Measurements from ENCODE around the gene EDC3. TPM values are rescaled to one million over a fixed set of nuclear protein-coding genes. Genes with fewer than 3 reads are reported as not detected.

The EDC3 gene
- total RNA-seq, 1 donor from 2014 or later = 62.6 TPM

GRCh38 chr15:74648051-74648842, 47.6 kb downstream of the EDC3 start:
- Mint-ChIP-seq H3K27ac (no peak overlapping the region), H3K36me3 (ENCODE audit: insufficient read depth) (peaks cover 9% of the 10 kb centered on the region), H3K4me3 (ENCODE audit: low read depth) (no peak overlapping the region), H3K4me1 (ENCODE audit: low read depth) (peaks cover 21% of the 10 kb centered on the region), H3K9me3 (ENCODE audit: low read depth) (no peaks in the 10 kb centered on the region), H3K27me3 (no peaks in the 10 kb centered on the region)
- no peak for DNase-seq (ENCODE audit: low spot score, unreplicated experiment)
- no peak for TF ChIP-seq CTCF (IDR thresholded peaks at IDR 0.05; ENCODE audit: unreplicated experiment)

GRCh38 chr15:74646480-74646879, 49.3 kb downstream of the EDC3 start:
- Mint-ChIP-seq H3K36me3 (ENCODE audit: insufficient read depth) (peaks cover 5% of the 10 kb centered on the region), H3K9me3 (ENCODE audit: low read depth) (no peaks in the 10 kb centered on the region), H3K4me3 (ENCODE audit: low read depth) (no peak overlapping the region), H3K27me3 (no peaks in the 10 kb centered on the region), H3K4me1 (ENCODE audit: low read depth) (peaks cover 33% of the 10 kb centered on the region), H3K27ac (peak overlapping the region; percentile 30)
- no peak for DNase-seq (ENCODE audit: low spot score, unreplicated experiment)
- no peak for TF ChIP-seq CTCF (IDR thresholded peaks at IDR 0.05; ENCODE audit: unreplicated experiment)

- peak overlapping the region; percentile 23 for H3K4me3 Mint-ChIP-seq (ENCODE audit: low read depth)
- DNase-seq (ENCODE audit: low spot score, unreplicated experiment) = no peak
- TF ChIP-seq CTCF (IDR thresholded peaks at IDR 0.05; ENCODE audit: unreplicated experiment) = no peak
- no peaks in the 10 kb centered on the region for H3K27me3 Mint-ChIP-seq
- peak overlapping the region; percentile 96 for H3K27ac Mint-ChIP-seq
- H3K36me3 Mint-ChIP-seq (ENCODE audit: insufficient read depth) = peaks cover 9% of the 10 kb centered on the region
- H3K4me1 Mint-ChIP-seq (ENCODE audit: low read depth) = peaks cover 32% of the 10 kb centered on the region
- no peaks in the 10 kb centered on the region for H3K9me3 Mint-ChIP-seq (ENCODE audit: low read depth)
Measured at GRCh38 chr15:74643665-74644204, 52.1 kb downstream of the EDC3 start.

GRCh38 chr15:74642734-74643664, 52.8 kb downstream of the EDC3 start:
- H3K9me3 Mint-ChIP-seq (ENCODE audit: low read depth) = no peaks in the 10 kb centered on the region
- no peak for DNase-seq (ENCODE audit: low spot score, unreplicated experiment)
- no peak for TF ChIP-seq CTCF (IDR thresholded peaks at IDR 0.05; ENCODE audit: unreplicated experiment)
- H3K27ac Mint-ChIP-seq = peak overlapping the region; percentile 96
- peaks cover 32% of the 10 kb centered on the region for H3K4me1 Mint-ChIP-seq (ENCODE audit: low read depth)
- H3K4me3 Mint-ChIP-seq (ENCODE audit: low read depth) = peak overlapping the region; percentile 20
- no peaks in the 10 kb centered on the region for H3K27me3 Mint-ChIP-seq
- peaks cover 6% of the 10 kb centered on the region for H3K36me3 Mint-ChIP-seq (ENCODE audit: insufficient read depth)

GRCh38 chr15:74642348-74642733, 53.5 kb downstream of the EDC3 start:
- peak overlapping the region; percentile 20 for H3K4me3 Mint-ChIP-seq (ENCODE audit: low read depth)
- H3K27ac Mint-ChIP-seq = peak overlapping the region; percentile 96
- H3K9me3 Mint-ChIP-seq (ENCODE audit: low read depth) = no peaks in the 10 kb centered on the region
- TF ChIP-seq CTCF (IDR thresholded peaks at IDR 0.05; ENCODE audit: unreplicated experiment) = no peak
- no peaks in the 10 kb centered on the region for H3K27me3 Mint-ChIP-seq
- peaks cover 32% of the 10 kb centered on the region for H3K4me1 Mint-ChIP-seq (ENCODE audit: low read depth)
- DNase-seq (ENCODE audit: low spot score, unreplicated experiment) = no peak
- H3K36me3 Mint-ChIP-seq (ENCODE audit: insufficient read depth) = peaks cover 9% of the 10 kb centered on the region

Data from progenitor cell of endocrine pancreas (in vitro differentiated cells).